ENCODE measurements around the gene CCDC196.

CCDC196 gene

GRCh38 chr14:66508846-66509621 lies 22.9 kb downstream of the CCDC196 start:
- H3K9me3 ChIP-seq (ENCODE audit: insufficient read depth, low read length) = no peaks in the 10 kb centered on the region
- H2AFZ ChIP-seq (ENCODE audit: low read depth, low read length, severe bottlenecking) = no peak overlapping the region
- H3K9me2 ChIP-seq (replicated peaks; ENCODE audit: insufficient read depth, low read length) = no peaks in the 10 kb centered on the region
- no peaks in the 10 kb centered on the region for H3K79me2 ChIP-seq (ENCODE audit: insufficient read depth, low read length)
- no peak overlapping the region for H3K4me3 ChIP-seq (ENCODE audit: insufficient read depth, low read length, poor library complexity, severe bottlenecking)
- no peak overlapping the region for H3K9ac ChIP-seq (ENCODE audit: low read length)
- no peak overlapping the region for H3K4me2 ChIP-seq (ENCODE audit: low read depth, low read length, poor library complexity, severe bottlenecking)
- no peaks in the 10 kb centered on the region for H3F3A ChIP-seq (ENCODE audit: insufficient read depth)
- no peaks in the 10 kb centered on the region for H3K27me3 ChIP-seq (ENCODE audit: low read length)
- no peak overlapping the region for H3K27ac ChIP-seq (ENCODE audit: low read depth, low read length)
- TF ChIP-seq EZH2phosphoT487 (conservative IDR thresholded peaks at IDR 0.05; ENCODE audit: low read length) = no peak
- no peaks in the 10 kb centered on the region for H3K36me3 ChIP-seq (ENCODE audit: low read length)
- H4K20me1 ChIP-seq (ENCODE audit: low read depth, low read length) = no peaks in the 10 kb centered on the region

GRCh38 chr14:66509874-66510273 lies 23.7 kb downstream of the CCDC196 start:
- TF ChIP-seq EZH2phosphoT487 (conservative IDR thresholded peaks at IDR 0.05; ENCODE audit: low read length) = no peak
- no peak for TF ChIP-seq CTCF (IDR thresholded peaks at IDR 0.05; ENCODE audit: insufficient read depth, low read length, poor library complexity, severe bottlenecking)
- no peak overlapping the region for H3K9ac ChIP-seq (ENCODE audit: low read length)
- H3K27me3 ChIP-seq (ENCODE audit: low read length) = no peaks in the 10 kb centered on the region
- no peak overlapping the region for H2AFZ ChIP-seq (ENCODE audit: low read depth, low read length, severe bottlenecking)
- H3K9me3 ChIP-seq (ENCODE audit: insufficient read depth, low read length) = no peaks in the 10 kb centered on the region
- no peak overlapping the region for H3K4me3 ChIP-seq (ENCODE audit: insufficient read depth, low read length, poor library complexity, severe bottlenecking)
- H3K79me2 ChIP-seq (ENCODE audit: insufficient read depth, low read length) = no peaks in the 10 kb centered on the region
- no peaks in the 10 kb centered on the region for H3K9me2 ChIP-seq (replicated peaks; ENCODE audit: insufficient read depth, low read length)
- H3K4me2 ChIP-seq (ENCODE audit: low read depth, low read length, poor library complexity, severe bottlenecking) = no peak overlapping the region
- no peaks in the 10 kb centered on the region for H3K36me3 ChIP-seq (ENCODE audit: low read length)
- H3K27ac ChIP-seq (ENCODE audit: low read depth, low read length) = no peak overlapping the region
- no peaks in the 10 kb centered on the region for H4K20me1 ChIP-seq (ENCODE audit: low read depth, low read length)
- no peaks in the 10 kb centered on the region for H3F3A ChIP-seq (ENCODE audit: insufficient read depth)

- Histone ChIP-seq H4K20me1 (ENCODE audit: low read depth, low read length) (no peaks in the 10 kb centered on the region), H3F3A (ENCODE audit: insufficient read depth) (no peaks in the 10 kb centered on the region), H3K9ac (ENCODE audit: low read length) (no peak overlapping the region), H3K27me3 (ENCODE audit: low read length) (no peaks in the 10 kb centered on the region), H2AFZ (ENCODE audit: low read depth, low read length, severe bottlenecking) (no peak overlapping the region), H3K79me2 (ENCODE audit: insufficient read depth, low read length) (no peaks in the 10 kb centered on the region), H3K4me2 (ENCODE audit: low read depth, low read length, poor library complexity, severe bottlenecking) (no peak overlapping the region), H3K9me2 (replicated peaks; ENCODE audit: insufficient read depth, low read length) (no peaks in the 10 kb centered on the region), H3K4me3 (ENCODE audit: insufficient read depth, low read length, poor library complexity, severe bottlenecking) (no peak overlapping the region), H3K27ac (ENCODE audit: low read depth, low read length) (no peak overlapping the region), H3K36me3 (ENCODE audit: low read length) (no peaks in the 10 kb centered on the region), H3K9me3 (ENCODE audit: insufficient read depth, low read length) (no peaks in the 10 kb centered on the region)
- TF ChIP-seq EZH2phosphoT487 (conservative IDR thresholded peaks at IDR 0.05; ENCODE audit: low read length) (no peak), CTCF (IDR thresholded peaks at IDR 0.05; ENCODE audit: insufficient read depth, low read length, poor library complexity, severe bottlenecking) (no peak)
Measured at GRCh38 chr14:66511849-66512248, 25.7 kb downstream of the CCDC196 start.

GRCh38 chr14:66514213-66514612 lies 28.0 kb downstream of the CCDC196 start:
- Histone ChIP-seq H3K9me2 (replicated peaks; ENCODE audit: insufficient read depth, low read length) (no peaks in the 10 kb centered on the region), H3K27me3 (ENCODE audit: low read length) (no peaks in the 10 kb centered on the region), H3K27ac (ENCODE audit: low read depth, low read length) (no peak overlapping the region), H3K4me2 (ENCODE audit: low read depth, low read length, poor library complexity, severe bottlenecking) (no peak overlapping the region), H3K36me3 (ENCODE audit: low read length) (no peaks in the 10 kb centered on the region), H3K9ac (ENCODE audit: low read length) (no peak overlapping the region), H3K79me2 (ENCODE audit: insufficient read depth, low read length) (no peaks in the 10 kb centered on the region), H2AFZ (ENCODE audit: low read depth, low read length, severe bottlenecking) (no peak overlapping the region), H4K20me1 (ENCODE audit: low read depth, low read length) (no peaks in the 10 kb centered on the region), H3F3A (ENCODE audit: insufficient read depth) (no peaks in the 10 kb centered on the region), H3K4me3 (ENCODE audit: insufficient read depth, low read length, poor library complexity, severe bottlenecking) (no peak overlapping the region), H3K9me3 (ENCODE audit: insufficient read depth, low read length) (no peaks in the 10 kb centered on the region)
- no peak for TF ChIP-seq CTCF (IDR thresholded peaks at IDR 0.05; ENCODE audit: insufficient read depth, low read length, poor library complexity, severe bottlenecking)
- no peak for TF ChIP-seq EZH2phosphoT487 (conservative IDR thresholded peaks at IDR 0.05; ENCODE audit: low read length)

Measured in SU-DHL-6 (cell line).